ENCODE results near the gene CEP89.
"Not testable (repeated sequence)": the region's sequence is repeated elsewhere in the genome, so short reads cannot be mapped to it uniquely, and the experiment has no call there.

Gene CEP89

GRCh38 chr19:32971715-32972540, at the start of gene CEP89, which contains the start of gene FAAP24:
TSS of gene CEP89 (minus strand) at chr19:32971958. CDS start at chr19:32971874, 84 bp downstream.
TSS of gene FAAP24 (plus strand) at chr19:32972242. CDS start at chr19:32973197, 955 bp downstream.
- peak within 1 kb of the TSS; percentile 81 for H3K4me3 ChIP-seq (ENCODE audit: low read length)
- DNase-seq (ENCODE audit: low read depth), result peak; percentile 99
- TF ChIP-seq CTCF (conservative IDR thresholded peaks at IDR 0.05; ENCODE audit: low read length), result no peak

GRCh38 chr19:33010891-33011290, 39.1 kb upstream of the CEP89 start:
- not testable (repeated sequence) for H3K4me3 ChIP-seq (ENCODE audit: low read length); DNase-seq (ENCODE audit: low read depth)

DNA sequence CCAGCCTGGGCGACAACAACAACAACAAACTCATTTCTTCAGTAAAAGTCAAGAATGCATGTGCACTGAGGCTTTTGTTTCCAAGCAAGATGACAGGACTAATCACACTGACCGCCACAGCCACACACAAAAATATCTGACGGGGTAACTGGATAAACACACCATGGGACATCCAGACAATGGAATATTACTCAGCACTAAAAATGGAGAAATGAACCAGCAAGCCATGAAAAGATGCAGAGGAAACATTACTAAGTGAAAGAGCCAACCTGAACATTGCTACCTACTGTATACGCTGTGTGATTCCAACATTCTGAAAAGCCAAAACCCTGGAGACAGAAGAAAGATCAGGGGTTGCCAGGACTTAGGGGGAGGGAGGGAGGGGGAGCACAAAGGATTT, 37.0 kb upstream of the CEP89 start:
- no peak overlapping the region for H3K4me3 ChIP-seq (ENCODE audit: low read length)
- TF ChIP-seq CTCF (conservative IDR thresholded peaks at IDR 0.05; ENCODE audit: low read length), result no peak
- DNase-seq (ENCODE audit: low read depth), result no peak

- no peak for TF ChIP-seq CTCF (conservative IDR thresholded peaks at IDR 0.05; ENCODE audit: low read length)
- no peak overlapping the region for H3K4me3 ChIP-seq (ENCODE audit: low read length)
- no peak for DNase-seq (ENCODE audit: low read depth)
Measured at GRCh38 chr19:33005440-33005839, 33.7 kb upstream of the CEP89 start.

DNA sequence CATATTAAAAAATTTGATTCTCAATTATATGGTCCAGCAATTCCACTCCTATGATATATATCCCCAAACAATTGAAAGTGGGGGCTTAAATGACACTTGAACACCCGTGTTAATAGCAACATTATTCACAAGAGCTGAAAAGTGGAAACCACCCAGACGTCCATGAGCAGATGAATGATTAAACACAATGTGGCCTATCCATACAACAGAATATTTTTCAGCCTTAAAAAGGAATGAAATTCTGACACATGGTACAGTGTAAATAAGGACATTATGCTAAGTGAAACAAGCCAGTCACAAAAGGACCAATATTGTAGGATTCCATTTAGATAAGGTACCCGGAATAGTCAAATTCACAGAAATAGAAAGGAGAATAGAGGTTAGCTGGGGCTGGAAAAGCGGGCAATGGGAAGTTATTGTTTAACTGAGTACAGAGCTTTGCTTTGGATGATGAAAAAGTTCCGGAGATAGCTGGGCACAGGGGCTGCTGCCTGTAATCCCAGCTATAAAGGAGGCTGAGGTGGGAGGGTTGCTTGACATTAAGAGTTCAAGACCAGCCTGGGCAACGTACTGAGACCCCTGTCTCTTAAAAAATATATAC, 31.8 kb upstream of the CEP89 start:
- not testable (repeated sequence) for DNase-seq (ENCODE audit: low read depth); H3K4me3 ChIP-seq (ENCODE audit: low read length)

GRCh38 chr19:33002126-33002865, 30.5 kb upstream of the CEP89 start:
- not testable (repeated sequence) for H3K4me3 ChIP-seq (ENCODE audit: low read length); DNase-seq (ENCODE audit: low read depth)

GRCh38 chr19:33000910-33001309, 29.2 kb upstream of the CEP89 start:
- TF ChIP-seq CTCF (conservative IDR thresholded peaks at IDR 0.05; ENCODE audit: low read length), result no peak
- DNase-seq (ENCODE audit: low read depth), result no peak
- H3K4me3 ChIP-seq (ENCODE audit: low read length), result no peak overlapping the region

- no peak overlapping the region for H3K4me3 ChIP-seq (ENCODE audit: low read length)
- TF ChIP-seq CTCF (conservative IDR thresholded peaks at IDR 0.05; ENCODE audit: low read length), result no peak
- no peak for DNase-seq (ENCODE audit: low read depth)
Measured at GRCh38 chr19:33000510-33000909, 28.8 kb upstream of the CEP89 start.
